ENCODE measurements around the gene GRK1. TPM values are rescaled to one million over a fixed set of nuclear protein-coding genes. Genes with fewer than 3 reads are reported as not detected.

Gene GRK1
- total and polyA plus RNA-seq, 2 of the 8 experiments (the other 6 are each of a cell fraction or from before 2014, with no cell fraction given): 0.12 TPM; not detected in 1

GRCh38 chr13:113749967-113750366, 82.9 kb downstream of the GRK1 start:
- Histone ChIP-seq H3K9me3 (ENCODE audit: insufficient read depth in 2 of 2, low read depth in 1 of 2, low read length in 1 of 2) (peaks cover 9 to 10% of the 10 kb centered on the region in 2 experiments; a peak in 3 of 4 replicates), H3K23me2 (ENCODE audit: low read depth, low read length) (0 out of 2 replicates have a peak, but pooled peaks cover 4% of the 10 kb centered on the region), H2BK120ac (replicated peaks; ENCODE audit: low read depth, low read length) (no peak overlapping the region), H2AFZ (ENCODE audit: low read length) (no peak overlapping the region), H2BK20ac (ENCODE audit: low read length) (no peak overlapping the region), H4K8ac (ENCODE audit: extremely low read depth, insufficient read depth, low read length) (no peak overlapping the region; the same call in 1 of the 2 replicates), H4K20me1 (replicated peaks in 1 of 2; ENCODE audit: control insufficient read depth in 1 of 2, insufficient read depth in 2 of 2, low read length in 2 of 2) (peaks cover 0 to 7% of the 10 kb centered on the region in 2 experiments), H2AK5ac (ENCODE audit: low read depth, low read length) (no peak overlapping the region), H3K23ac (ENCODE audit: insufficient read length) (no peak overlapping the region), H2BK5ac (ENCODE audit: low read depth, low read length) (no peak overlapping the region), H3K4me1 (replicated peaks in 1 of 4; ENCODE audit: control insufficient read depth in 3 of 4, insufficient read depth in 4 of 4, low read length in 3 of 4) (0 out of 7 replicates have a peak, but pooled peaks cover 0 to 2% (median 0%) of the 10 kb centered on the region in 4 experiments), H3K79me1 (ENCODE audit: low read depth, low read length) (no peaks in the 10 kb centered on the region), H3K27ac (ENCODE audit: low read depth, low read length) (no peak overlapping the region), H3K36me3 (ENCODE audit: control insufficient read depth in 2 of 4, insufficient read depth in 4 of 4, low read length in 3 of 4) (no peaks in the 10 kb centered on the region; a peak in 1 of 8 replicates), H3K27me3 (replicated peaks in 1 of 4; ENCODE audit: control insufficient read depth in 3 of 4, extremely low read depth in 1 of 4, insufficient read depth in 3 of 4, low read length in 3 of 4) (no peaks in the 10 kb centered on the region), H3K18ac (ENCODE audit: extremely low read depth, low read length) (no peak overlapping the region), H3K4ac (replicated peaks; ENCODE audit: insufficient read length, low read depth, low read length) (no peak overlapping the region), H3K9ac (replicated peaks in 1 of 4; ENCODE audit: extremely low read depth in 1 of 4, low read depth in 3 of 4, low read length in 3 of 4) (no peak overlapping the region), H2BK15ac (ENCODE audit: low read length) (no peak overlapping the region), H2BK12ac (ENCODE audit: low read depth, low read length) (no peak overlapping the region), H3K4me2 (ENCODE audit: insufficient read depth in 1 of 2, low read depth in 2 of 2, low read length in 2 of 2) (no peak overlapping the region), H3K4me3 (ENCODE audit: extremely low read depth in 1 of 4, insufficient read depth in 2 of 4, low read depth in 3 of 4, low read length in 4 of 4) (no peak overlapping the region), H4K5ac (ENCODE audit: insufficient read length, low read depth, low read length) (no peak overlapping the region), H3K79me2 (ENCODE audit: control insufficient read depth in 1 of 2, insufficient read depth in 2 of 2, low read length in 2 of 2) (no peaks in the 10 kb centered on the region), H4K91ac (replicated peaks; ENCODE audit: insufficient read length, low read length) (no peak overlapping the region), H3K14ac (ENCODE audit: insufficient read length) (no peak overlapping the region), H3K56ac (replicated peaks; ENCODE audit: insufficient read length, low read depth, low read length) (no peak overlapping the region)
- DNase-seq (ENCODE audit: low read depth in 1 of 2, low spot score in 2 of 2) (no peak), FAIRE-seq (no peak)
- WGBS, 2 experiments (ENCODE audit: extremely low coverage in 1 of 2, insufficient coverage in 1 of 2, insufficient read length in 1 of 2, insufficient replicate concordance in 2 of 2, low coverage in 1 of 2, low lambda C conversion rate in 2 of 2, missing lambda C conversion rate in 1 of 2): 95% methylated on average over 11 of the region's 11 CpGs; no CpG with 5 or more reads in 1 of the 2 experiments
- ChIA-PET CTCF (ENCODE audit: partially characterized antibody) (interaction anchor here (0.7 to 0.9 kb wide), 4 partner anchors 9 to 121 kb away, joined by 3 read pairs; no protein-coding TSS in a partner anchor), POLR2A (ENCODE audit: partially characterized antibody) (no interaction called here)
- TF ChIP-seq SIX5 (IDR thresholded peaks at IDR 0.05; ENCODE audit: low read depth, low read length) (no peak), JUN (IDR thresholded peaks at IDR 0.05; ENCODE audit: low read depth, low read length) (no peak), POLR2A (IDR thresholded peaks at IDR 0.05; ENCODE audit: control extremely low read depth in 1 of 2, low read depth in 2 of 2, low read length in 2 of 2) (no peak), RBBP5 (IDR thresholded peaks at IDR 0.05; ENCODE audit: borderline replicate concordance, low read depth, low read length) (no peak), TEAD4 (IDR thresholded peaks at IDR 0.05; ENCODE audit: low read depth, low read length) (no peak), ATF2 (IDR thresholded peaks at IDR 0.05; ENCODE audit: low read length) (no peak), FOSL1 (IDR thresholded peaks at IDR 0.05; ENCODE audit: insufficient read depth, low read depth, low read length) (no peak), HDAC2 (IDR thresholded peaks at IDR 0.05; ENCODE audit: borderline replicate concordance in 1 of 2, low read depth in 2 of 2, low read length in 2 of 2) (no peak), SIN3A (conservative IDR thresholded peaks at IDR 0.05 in 1 of 2, IDR thresholded peaks at IDR 0.05 in 1 of 2; ENCODE audit: low read depth in 1 of 2, low read length in 2 of 2) (no peak), RFX5 (IDR thresholded peaks at IDR 0.05; ENCODE audit: borderline replicate concordance, low read depth, low read length) (no peak), SRF (IDR thresholded peaks at IDR 0.05; ENCODE audit: low read depth, low read length) (no peak)
